Ascending aorta (tissue), 2 donors: ENCODE data around the gene SRBD1. TPM values are rescaled to one million over a fixed set of nuclear protein-coding genes. Genes with fewer than 3 reads are reported as not detected.

ENCODE experiments used
- DNase-seq, 2 donors: peaks; one replicate each; pipeline ENCODE4 v3.0.0-alpha.2; 2019; ENCODE audit warnings: low spot score in 2 of 2
- H3K27ac ChIP-seq, 2 donors: fragments of 200-600 bp; sonication (generic); one replicate each; pipeline ENCODE4 v1.5.1; 2016 to 2017; ENCODE audit warnings: mild to moderate bottlenecking in 1 of 2
- H3K27me3 ChIP-seq: fragments of 200-600 bp; sonication (generic); one replicate; pipeline ENCODE4 v1.5.1; 2017
- H3K36me3 ChIP-seq, 2 donors: fragments of 200-600 bp; sonication (generic); one replicate each; pipeline ENCODE4 v1.5.1; 2016
- H3K4me1 ChIP-seq, 2 donors: fragments of 200-600 bp; sonication (generic); one replicate each; pipeline ENCODE4 v1.5.1; 2016 to 2017; ENCODE audit warnings: mild to moderate bottlenecking in 1 of 2
- H3K4me3 ChIP-seq, 2 donors: fragments of 200-600 bp; sonication (generic); one replicate each; pipeline ENCODE4 v1.5.1; 2016 to 2017; ENCODE audit warnings: mild to moderate bottlenecking in 1 of 2
- H3K9me3 ChIP-seq, 2 donors: fragments of 200-600 bp; sonication (generic); one replicate each; pipeline ENCODE4 v1.5.1; 2016
- intact Hi-C: fragments of 100-400 bp; cut with DNase I; formaldehyde crosslinking; loops from one replicate; pipeline ENCODE4 v1.15.1; 2023
- total RNA-seq: library from RNA; depleted of rRNA; stranded (reverse); fragments of >200 nt; gene quantifications from one replicate; pipeline ENCODE4 v1.1.0, GENCODE V29; 2016
- TF ChIP-seq, protein P1 (sequence below), 3 experiments: fragments of 200-600 bp in 2 of 3; fragments of 450-650 bp in 1 of 3; sonication (generic) in 2 of 3; IDR thresholded peaks; one replicate each; pipeline ENCODE4 v1.5.1; 2016 to 2019; ENCODE audit warnings: antibody characterized with exemption in 3 of 3, mild to moderate bottlenecking in 1 of 3, moderate library complexity in 1 of 3

Gene SRBD1
- total RNA-seq, 1 donor from 2014 or later, result 7.6 TPM

DNA sequence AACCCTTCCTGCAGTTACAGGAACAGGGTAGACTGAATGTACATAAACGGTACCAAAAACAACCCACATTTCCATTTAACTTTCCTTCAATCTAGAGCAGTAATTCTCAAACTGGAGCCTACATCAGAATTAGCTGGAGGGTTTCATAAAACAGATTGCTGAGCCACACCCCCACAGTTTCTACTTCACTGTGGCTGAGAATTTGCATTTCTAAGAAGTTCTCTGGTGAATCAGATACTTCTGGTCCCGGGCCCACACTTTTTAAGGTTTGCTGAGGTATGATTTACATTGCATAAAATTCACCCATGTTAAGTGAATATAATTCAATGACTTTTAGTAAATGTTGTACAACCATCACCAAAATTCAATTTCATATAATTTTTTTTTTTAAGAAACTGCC, 113.7 kb downstream of the SRBD1 start:
- Histone ChIP-seq H3K36me3 (no peaks in the 10 kb centered on the region), H3K4me3 (no peak overlapping the region), H3K27ac (no peak overlapping the region), H3K4me1 (no peaks in the 10 kb centered on the region), H3K9me3 (no peaks in the 10 kb centered on the region), H3K27me3 (no peaks in the 10 kb centered on the region)
- intact Hi-C loops, result no loop called here
- no peak for DNase-seq
- TF ChIP-seq, protein P1, sequence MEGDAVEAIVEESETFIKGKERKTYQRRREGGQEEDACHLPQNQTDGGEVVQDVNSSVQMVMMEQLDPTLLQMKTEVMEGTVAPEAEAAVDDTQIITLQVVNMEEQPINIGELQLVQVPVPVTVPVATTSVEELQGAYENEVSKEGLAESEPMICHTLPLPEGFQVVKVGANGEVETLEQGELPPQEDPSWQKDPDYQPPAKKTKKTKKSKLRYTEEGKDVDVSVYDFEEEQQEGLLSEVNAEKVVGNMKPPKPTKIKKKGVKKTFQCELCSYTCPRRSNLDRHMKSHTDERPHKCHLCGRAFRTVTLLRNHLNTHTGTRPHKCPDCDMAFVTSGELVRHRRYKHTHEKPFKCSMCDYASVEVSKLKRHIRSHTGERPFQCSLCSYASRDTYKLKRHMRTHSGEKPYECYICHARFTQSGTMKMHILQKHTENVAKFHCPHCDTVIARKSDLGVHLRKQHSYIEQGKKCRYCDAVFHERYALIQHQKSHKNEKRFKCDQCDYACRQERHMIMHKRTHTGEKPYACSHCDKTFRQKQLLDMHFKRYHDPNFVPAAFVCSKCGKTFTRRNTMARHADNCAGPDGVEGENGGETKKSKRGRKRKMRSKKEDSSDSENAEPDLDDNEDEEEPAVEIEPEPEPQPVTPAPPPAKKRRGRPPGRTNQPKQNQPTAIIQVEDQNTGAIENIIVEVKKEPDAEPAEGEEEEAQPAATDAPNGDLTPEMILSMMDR (IDR thresholded peaks at IDR 0.05), result no peak

DNA sequence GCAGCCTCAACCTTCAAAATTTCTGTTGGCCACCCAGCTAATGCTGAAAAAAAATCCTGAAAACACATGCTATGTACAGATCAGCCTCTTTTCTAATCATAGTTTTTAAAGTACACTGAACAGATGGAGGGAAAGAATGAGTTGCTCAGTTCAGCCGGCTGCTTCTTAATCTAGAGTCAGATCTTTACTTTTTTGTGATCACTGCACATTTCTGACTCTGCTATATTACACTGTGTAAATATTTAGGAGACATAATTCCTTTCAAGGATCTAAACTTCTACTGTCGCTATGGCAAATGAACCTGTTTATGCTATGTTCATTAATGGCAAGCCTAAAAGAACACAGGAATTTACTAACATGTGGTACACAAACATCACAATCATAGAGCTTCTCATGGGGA, 114.2 kb downstream of the SRBD1 start:
- no peaks in the 10 kb centered on the region for H3K36me3 ChIP-seq
- no peaks in the 10 kb centered on the region for H3K9me3 ChIP-seq
- H3K27me3 ChIP-seq, result no peaks in the 10 kb centered on the region
- no peak for DNase-seq
- no peak overlapping the region for H3K4me3 ChIP-seq
- H3K27ac ChIP-seq, result no peak overlapping the region
- no peaks in the 10 kb centered on the region for H3K4me1 ChIP-seq
- TF ChIP-seq, protein P1 (IDR thresholded peaks at IDR 0.05), result no peak
- intact Hi-C loops, result no loop called here

DNA sequence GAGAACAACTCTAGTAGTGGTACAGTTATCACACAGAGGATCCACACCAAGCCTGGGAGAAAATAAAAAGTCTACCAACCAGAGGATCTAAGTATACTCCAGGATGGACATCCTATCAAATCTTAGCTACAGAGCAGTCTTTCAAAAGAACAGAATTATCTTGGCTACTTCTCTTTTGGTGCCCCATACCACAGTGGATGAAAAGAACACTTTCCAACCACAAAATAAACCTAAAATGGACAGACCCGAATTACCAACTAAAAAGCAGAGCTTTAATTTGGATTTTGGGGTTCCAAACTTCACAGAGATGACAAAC, 116.1 kb downstream of the SRBD1 start:
- no peak overlapping the region for H3K4me3 ChIP-seq

DNA sequence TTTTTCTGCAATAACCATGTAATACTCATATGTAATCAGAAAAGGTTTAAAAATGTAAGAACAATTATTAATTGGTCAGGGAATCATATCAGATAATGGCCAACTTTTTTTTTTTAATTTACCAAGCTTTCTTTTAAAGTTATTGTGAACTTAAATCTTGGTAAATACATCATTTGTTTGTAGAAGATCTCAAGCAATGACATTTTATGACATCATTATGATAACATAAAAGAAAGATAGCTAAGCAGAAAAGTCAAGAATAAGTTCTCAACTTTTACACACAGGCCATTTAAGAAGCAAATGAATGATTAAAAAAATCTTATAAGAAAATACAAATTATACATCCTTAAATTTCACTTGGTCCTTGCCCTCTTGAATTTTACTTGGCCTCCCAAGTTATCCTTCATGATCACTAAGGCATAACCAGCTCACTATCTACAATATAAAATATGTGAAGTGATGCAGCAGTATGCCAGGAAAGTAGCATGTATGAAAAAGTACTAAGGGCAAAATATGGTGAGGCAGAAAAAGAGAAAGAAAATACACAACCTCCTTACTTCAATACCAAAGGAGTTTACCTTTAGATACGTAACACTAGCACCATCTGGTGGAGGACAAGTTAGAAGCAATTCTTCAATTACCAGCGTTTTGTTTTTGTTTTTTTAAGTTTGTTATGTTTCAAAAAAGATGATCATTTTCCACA, 116.6 kb downstream of the SRBD1 start:
- no peak overlapping the region for H3K27ac ChIP-seq
- no peaks in the 10 kb centered on the region for H3K27me3 ChIP-seq
- DNase-seq, result no peak
- intact Hi-C loops, result loop anchor here (1.0 to 5.0 kb wide), 4 partner anchors 62 to 513 kb away; no protein-coding TSS in a partner anchor
- H3K4me1 ChIP-seq, result no peaks in the 10 kb centered on the region
- TF ChIP-seq, protein P1 (IDR thresholded peaks at IDR 0.05), result peak; percentile 70 to 87 (median 75)
- no peaks in the 10 kb centered on the region for H3K36me3 ChIP-seq
- H3K9me3 ChIP-seq, result no peaks in the 10 kb centered on the region
- no peak overlapping the region for H3K4me3 ChIP-seq

More for the DNA sequence above, 116.1 kb downstream of the SRBD1 start:
- H3K4me1 ChIP-seq, result no peaks in the 10 kb centered on the region
- TF ChIP-seq, protein P1 (IDR thresholded peaks at IDR 0.05), result no peak
- intact Hi-C loops, result loop anchor here (1.0 to 5.0 kb wide), 4 partner anchors 63 to 514 kb away; no protein-coding TSS in a partner anchor
- H3K27me3 ChIP-seq, result no peaks in the 10 kb centered on the region
- no peaks in the 10 kb centered on the region for H3K9me3 ChIP-seq
- no peaks in the 10 kb centered on the region for H3K36me3 ChIP-seq
- DNase-seq, result no peak
- no peak overlapping the region for H3K27ac ChIP-seq

DNA sequence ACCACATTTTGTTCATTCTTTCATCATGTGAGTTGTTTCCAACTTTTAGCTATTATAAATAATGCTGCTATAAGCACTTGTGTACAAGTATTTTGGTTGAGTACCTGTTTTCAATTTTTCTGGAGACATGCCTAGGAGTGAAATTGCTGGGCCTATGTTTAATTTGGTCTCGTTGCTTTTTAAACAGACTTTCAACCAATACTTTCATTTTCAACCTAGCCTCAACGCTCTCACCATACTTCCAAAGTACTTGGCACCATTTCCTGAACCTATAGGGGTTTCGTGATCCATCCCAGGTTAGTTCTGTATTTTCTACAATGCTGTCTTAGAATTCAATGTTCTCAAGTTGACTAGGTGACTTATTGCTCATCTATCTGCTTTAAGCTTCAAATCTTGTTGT, 126.1 kb downstream of the SRBD1 start:
- H3K9me3 ChIP-seq, result no peaks in the 10 kb centered on the region
- intact Hi-C loops, result no loop called here
- no peaks in the 10 kb centered on the region for H3K36me3 ChIP-seq
- no peaks in the 10 kb centered on the region for H3K27me3 ChIP-seq
- DNase-seq, result no peak
- no peak overlapping the region for H3K4me3 ChIP-seq
- H3K27ac ChIP-seq, result no peak overlapping the region
- TF ChIP-seq, protein P1 (IDR thresholded peaks at IDR 0.05), result no peak
- no peaks in the 10 kb centered on the region for H3K4me1 ChIP-seq
